ENCODE data around the gene SUN5. TPM values are rescaled to one million over a fixed set of nuclear protein-coding genes. Genes with fewer than 3 reads are reported as not detected.

SUN5 gene
- total and polyA plus RNA-seq, 2 donors (not counting 3 experiments of a cell fraction or from before 2014, with no cell fraction given) = not detected

- Histone ChIP-seq H3K27ac (ENCODE audit: insufficient read depth, low read depth, low read length) (no peak overlapping the region), H3K4me3 (replicated peaks in 1 of 3; ENCODE audit: insufficient read depth in 1 of 3, low read depth in 1 of 3, low read length in 3 of 3) (no peak overlapping the region), H3K9me3 (replicated peaks; ENCODE audit: control insufficient read depth, insufficient read depth, low read length) (no peaks in the 10 kb centered on the region), H3K27me3 (ENCODE audit: control insufficient read depth in 2 of 2, insufficient read depth in 2 of 2, low read length in 2 of 2) (peaks cover 2 to 4% of the 10 kb centered on the region in 2 experiments), H3K36me3 (ENCODE audit: control insufficient read depth in 2 of 2, extremely low read depth in 1 of 2, insufficient read depth in 2 of 2, low read length in 2 of 2) (no peaks in the 10 kb centered on the region), H3K9me1 (replicated peaks; ENCODE audit: control insufficient read depth, extremely low read depth, insufficient read depth, low read length) (no peaks in the 10 kb centered on the region), H3K79me2 (ENCODE audit: control insufficient read depth, insufficient read depth, low read length) (no peaks in the 10 kb centered on the region), H4K20me1 (replicated peaks; ENCODE audit: control insufficient read depth, extremely low read depth, insufficient read depth, low read length) (no peaks in the 10 kb centered on the region), H3K9ac (replicated peaks; ENCODE audit: extremely low read depth, insufficient read depth, low read length) (no peak overlapping the region), H3K4me1 (ENCODE audit: control insufficient read depth, extremely low read depth, insufficient read depth, low read length) (no peaks in the 10 kb centered on the region), H2AFZ (ENCODE audit: low read depth, low read length) (no peak overlapping the region), H3K4me2 (ENCODE audit: insufficient read depth, low read length) (no peak overlapping the region)
- intact Hi-C loops (cut with micrococcal nuclease) (no loop called here), dilution Hi-C loops (cut with MboI; ENCODE audit: extremely low pct_ligation_motif_present, low sequenced_read_pairs) (no loop called here)
- FAIRE-seq = no peak
- TF ChIP-seq MAX (IDR thresholded peaks at IDR 0.05; ENCODE audit: insufficient read depth, insufficient read length) (no peak), MYC (IDR thresholded peaks at IDR 0.05; ENCODE audit: low read depth, low read length) (no peak), EZH2 (IDR thresholded peaks at IDR 0.05; ENCODE audit: borderline replicate concordance, low read depth, low read length, severe bottlenecking) (no peak), FOS (IDR thresholded peaks at IDR 0.05; ENCODE audit: borderline replicate concordance, insufficient read depth, low read length) (no peak), POLR2A (IDR thresholded peaks at IDR 0.05; ENCODE audit: low read depth, low read length) (no peak), JUN (IDR thresholded peaks at IDR 0.05; ENCODE audit: borderline replicate concordance, insufficient read depth, insufficient read length, low read depth) (no peak), GATA2 (IDR thresholded peaks at IDR 0.05; ENCODE audit: insufficient read depth, insufficient read length, low read depth, low read length) (no peak), CTCF (IDR thresholded peaks at IDR 0.05; ENCODE audit: extremely low read depth in 1 of 2, insufficient read depth in 1 of 2, low read depth in 1 of 2, low read length in 2 of 2) (peak in 1 of 2 donors; percentile 8)
- CTCF ChIA-PET = interaction anchor here (0.7 to 1.5 kb wide), 3 partner anchors 9 to 216 kb away, joined by 4 to 9 read pairs (median 4); partner anchors contain the start of gene SUN5
- POLR2A ChIA-PET = no interaction called here
- BruUV-seq (replicated peaks) = no TSS peak
- no peak for DNase-seq (ENCODE audit: low read depth, low spot score)
These were observed 8.4 kb downstream of the SUN5 start for GRCh38 chr20:32995802-32996201.
